SK-N-SH (cell line): Measurements from ENCODE around the gene TMPRSS9. TPM values are rescaled to one million over a fixed set of nuclear protein-coding genes. Genes with fewer than 3 reads are reported as not detected.

Experiments
- CTCF ChIA-PET: fragments of 300-600, 350-600 bp; formaldehyde crosslinking; extraction: SDS; loops from one replicate; lab custom pipeline; 2021; lab: Yijun Ruan, JAX
- POLR2A ChIA-PET: fragments of 350-600 bp; sonication (Branson Sonifier 250); formaldehyde crosslinking; extraction: SDS; loops from one replicate; lab custom pipeline; 2020; ENCODE audit warnings: antibody characterized with exemption, inconsistent platforms; lab: Yijun Ruan, JAX
- DNase-seq: peaks from one replicate; pipeline ENCODE4 v3.0.0; 2012
- H2AFZ ChIP-seq: fragments of 200-600 bp; sonication (generic); 2 replicates; pipeline ENCODE4 v1.8.1; 2016; ENCODE audit warnings: antibody characterized with exemption, mild to moderate bottlenecking, low read depth
- H3F3A ChIP-seq: fragments of 200-600 bp; sonication (generic); replicated peaks from 2 replicates; pipeline ENCODE3; 2016; ENCODE audit warnings: antibody characterized with exemption, mild to moderate bottlenecking; ENCODE audit not compliant: insufficient read depth
- H3K27ac ChIP-seq, 2 experiments: fragments of 200-500 bp in 1 of 2; fragments of 200-600 bp in 1 of 2; sonication (Bioruptor generic) in 1 of 2; sonication (generic), shearing (Covaris generic) in 1 of 2; 2 replicates each; pipeline versions ENCODE4 v1.5.1 to v1.6.1; 2014 to 2016; ENCODE audit warnings: low read depth in 2 of 2, inconsistent platforms in 1 of 2, low read length in 1 of 2, mild to moderate bottlenecking in 1 of 2, mixed read lengths in 1 of 2
- H3K27me3 ChIP-seq: fragments of 200-600 bp; sonication (generic), shearing (Covaris generic); 2 replicates; pipeline ENCODE4 v1.6.1; 2016; ENCODE audit warnings: mixed run types; ENCODE audit not compliant: insufficient read depth
- H3K36me3 ChIP-seq, 2 experiments: fragments of 200-500 bp in 1 of 2; fragments of 200-600 bp in 1 of 2; sonication (Bioruptor generic) in 1 of 2; sonication (generic) in 1 of 2; replicated peaks in 1 of 2; 2 replicates each; pipeline versions ENCODE3 to v1.5.1; 2014 to 2016; ENCODE audit warnings: low read length in 1 of 2, mild to moderate bottlenecking in 1 of 2; ENCODE audit not compliant: insufficient read depth in 2 of 2, control insufficient read depth in 1 of 2
- H3K4me1 ChIP-seq, 2 experiments: fragments of 200-500 bp in 1 of 2; fragments of 200-600 bp in 1 of 2; sonication (Bioruptor generic) in 1 of 2; sonication (generic), shearing (Covaris generic) in 1 of 2; 2 replicates each; pipeline versions ENCODE4 v1.5.1 to v1.6.1; 2014 to 2016; ENCODE audit warnings: low read depth in 1 of 2, low read length in 1 of 2, mixed run types in 1 of 2; ENCODE audit not compliant: insufficient read depth in 2 of 2, control insufficient read depth in 1 of 2
- H3K4me2 ChIP-seq: fragments of 200-600 bp; sonication (generic), shearing (Covaris generic); 2 replicates; pipeline ENCODE4 v1.6.1; 2017; ENCODE audit warnings: mixed run types
- H3K4me3 ChIP-seq, 2 experiments: fragments of 200-500 bp in 1 of 2; fragments of 200-600 bp in 1 of 2; sonication (Bioruptor generic) in 1 of 2; sonication (generic), shearing (Covaris generic) in 1 of 2; 2 replicates each; pipeline versions ENCODE4 v1.5.1 to v1.8.1; 2014 to 2016; ENCODE audit warnings: low read depth in 2 of 2, inconsistent platforms in 1 of 2, low read length in 1 of 2, mild to moderate bottlenecking in 1 of 2, mixed read lengths in 1 of 2, moderate library complexity in 1 of 2
- H3K79me2 ChIP-seq: fragments of 200-600 bp; sonication (generic); 2 replicates; pipeline ENCODE4 v1.8.1; 2017; ENCODE audit warnings: mild to moderate bottlenecking; ENCODE audit not compliant: insufficient read depth
- H3K9ac ChIP-seq: fragments of 200-600 bp; sonication (generic); 2 replicates; pipeline ENCODE4 v1.6.1; 2017; ENCODE audit warnings: mixed run types
- H3K9me2 ChIP-seq: fragments of 200-600 bp; sonication (generic); 2 replicates; pipeline ENCODE4 v1.6.1; 2017; ENCODE audit warnings: mixed run types
- H3K9me3 ChIP-seq: fragments of 200-600 bp; sonication (generic); 2 replicates; pipeline ENCODE4 v1.6.1; 2017; ENCODE audit warnings: mixed run types, mild to moderate bottlenecking, moderate library complexity
- H4K20me1 ChIP-seq: fragments of 200-600 bp; sonication (generic); 2 replicates; pipeline ENCODE4 v1.6.1; 2017; ENCODE audit warnings: mild to moderate bottlenecking, mixed run types; ENCODE audit not compliant: insufficient read depth
- CTCF ChIP-seq: fragments of 200-600 bp; sonication (generic); IDR thresholded peaks from 2 replicates; pipeline ENCODE4 v1.6.1; 2017; ENCODE audit warnings: antibody characterized with exemption, mild to moderate bottlenecking, moderate library complexity
- ELF1 ChIP-seq: IDR thresholded peaks from 2 replicates; pipeline ENCODE4 v1.4.0; 2012
- EP300 ChIP-seq, 2 experiments: IDR thresholded peaks; 2 replicates each; pipeline versions ENCODE4 v1.4.0 to v1.6.1; 2012; ENCODE audit warnings: borderline replicate concordance in 1 of 2, low read depth in 1 of 2, low read length in 1 of 2
- EZH2phosphoT487 ChIP-seq: fragments of 200-600 bp; sonication (generic); IDR thresholded peaks from 2 replicates; pipeline ENCODE4 v1.6.1; 2017; ENCODE audit warnings: low read depth, mixed run types, mild to moderate bottlenecking, antibody characterized with exemption, moderate library complexity, borderline replicate concordance
- FOSL2 ChIP-seq: IDR thresholded peaks from 2 replicates; pipeline ENCODE4 v1.4.0; 2012; ENCODE audit warnings: low read depth, mild to moderate bottlenecking, moderate library complexity, borderline replicate concordance
- GABPA ChIP-seq: IDR thresholded peaks from 2 replicates; pipeline ENCODE4 v1.4.0; 2012; ENCODE audit warnings: low read depth, mild to moderate bottlenecking
- IRF3 ChIP-seq: fragments of 150-350 bp; IDR thresholded peaks from 2 replicates; pipeline ENCODE4 v1.6.1; 2016; ENCODE audit warnings: mild to moderate bottlenecking, low read depth, low read length
- MAX ChIP-seq: IDR thresholded peaks from 2 replicates; pipeline ENCODE4 v1.4.0; 2012; ENCODE audit warnings: low read depth
- NFIC ChIP-seq: IDR thresholded peaks from 2 replicates; pipeline ENCODE4 v1.4.0; 2012; ENCODE audit warnings: borderline replicate concordance
- NRF1 ChIP-seq: IDR thresholded peaks from 2 replicates; pipeline ENCODE4 v1.6.1; 2012; ENCODE audit warnings: low read depth, mild to moderate bottlenecking, low read length
- PBX3 ChIP-seq: IDR thresholded peaks from 2 replicates; pipeline ENCODE4; 2012
- RFX5 ChIP-seq: IDR thresholded peaks from 2 replicates; pipeline ENCODE4 v1.6.1; 2012; ENCODE audit warnings: mild to moderate bottlenecking, improper control_type of control experiment, low read length
- RXRA ChIP-seq: IDR thresholded peaks from 2 replicates; pipeline ENCODE4 v1.4.0; 2012; ENCODE audit warnings: low read depth, mild to moderate bottlenecking, borderline replicate concordance
- SIN3A ChIP-seq: IDR thresholded peaks from 2 replicates; pipeline ENCODE4 v1.6.1; 2012; ENCODE audit warnings: low read depth, mild to moderate bottlenecking, low read length, moderate library complexity, borderline replicate concordance
- TAF1 ChIP-seq: IDR thresholded peaks from 2 replicates; pipeline ENCODE4 v1.6.1; 2012; ENCODE audit warnings: low read depth, mild to moderate bottlenecking, low read length, moderate library complexity, borderline replicate concordance
- TCF12 ChIP-seq: IDR thresholded peaks from 2 replicates; pipeline ENCODE4 v1.4.0; 2012
- TEAD4 ChIP-seq: IDR thresholded peaks from 2 replicates; pipeline ENCODE4 v1.4.0; 2012; ENCODE audit warnings: mild to moderate bottlenecking, borderline replicate concordance; ENCODE audit not compliant: insufficient read depth
- USF1 ChIP-seq: IDR thresholded peaks from 2 replicates; pipeline ENCODE4 v1.4.0; 2012; ENCODE audit warnings: low read depth, borderline replicate concordance
- USF2 ChIP-seq: fragments of 150-350 bp; IDR thresholded peaks from 2 replicates; pipeline ENCODE4 v1.6.1; 2017; ENCODE audit warnings: antibody characterized with exemption, low read length, low read depth, borderline replicate concordance
- YY1 ChIP-seq: IDR thresholded peaks from 2 replicates; pipeline ENCODE4 v1.4.0; 2012; ENCODE audit warnings: low read depth, mild to moderate bottlenecking
- WGBS: methylation state at CpG from one replicate; pipeline ENCODE4 v1.1.6; 2017; ENCODE audit warnings: low lambda C conversion rate; 5-methylcytosine and 5-hydroxymethylcytosine counted together
- polyA plus RNA-seq, 3 experiments: library from polyadenylated mRNA; depleted of rRNA; stranded (reverse); fragments of >200 nt; gene quantifications; 2 replicates each; pipeline ENCODE4 v1.2.3, GENCODE V29; 2012

TMPRSS9 gene
- polyA plus RNA-seq, 1 of the 3 experiments (the other 2 are of a cell fraction), result not detected

GRCh38 chr19:2382530-2383222 lies 22.6 kb downstream of the TMPRSS9 start:
- Histone ChIP-seq H3K79me2 (no peaks in the 10 kb centered on the region), H3K9ac (no peak overlapping the region), H4K20me1 (no peaks in the 10 kb centered on the region), H3K27me3 (peaks cover 6% of the 10 kb centered on the region; the same call in 1 of the 2 replicates), H3K9me2 (no peaks in the 10 kb centered on the region), H2AFZ (no peak overlapping the region), H3F3A (peaks cover 12% of the 10 kb centered on the region), H3K4me1 (no peaks in the 10 kb centered on the region; a peak in 1 of 4 replicates), H3K27ac (no peak overlapping the region), H3K9me3 (no peaks in the 10 kb centered on the region), H3K36me3 (no peaks in the 10 kb centered on the region), H3K4me2 (no peak overlapping the region), H3K4me3 (no peak overlapping the region)
- POLR2A ChIA-PET, result no interaction called here
- no peak for DNase-seq
- CTCF ChIA-PET, result no interaction called here
- WGBS, result 80% methylated on average over 13 of the region's 13 CpGs
- TF ChIP-seq IRF3, result no peak
- TF ChIP-seq RFX5, result no peak
- TF ChIP-seq RXRA, result no peak
- TF ChIP-seq USF1, result no peak
- TF ChIP-seq TEAD4, result no peak
- TF ChIP-seq PBX3, result no peak
- TF ChIP-seq TAF1, result no peak

- Histone ChIP-seq H3K27ac (0 out of 4 replicates have a peak overlapping the region, but pooled peaks of 1 of the 2 experiments have one; percentile 11), H3K9me3 (no peaks in the 10 kb centered on the region), H3K4me2 (peak overlapping the region; percentile 71), H2AFZ (peak overlapping the region; percentile 81; the same call in 1 of the 2 replicates), H3K79me2 (no peaks in the 10 kb centered on the region), H3K4me3 (peak overlapping the region; percentile 12 to 57; a peak in 3 of 4 replicates), H3K9me2 (no peaks in the 10 kb centered on the region), H3F3A (peaks cover 12% of the 10 kb centered on the region), H3K36me3 (no peaks in the 10 kb centered on the region), H3K9ac (no peak overlapping the region), H3K4me1 (no peaks in the 10 kb centered on the region; a peak in 1 of 4 replicates), H4K20me1 (no peaks in the 10 kb centered on the region), H3K27me3 (peaks cover 27% of the 10 kb centered on the region; the same call in 1 of the 2 replicates)
- ChIA-PET POLR2A (no interaction called here), CTCF (interaction anchor here (0.6 kb wide), 1 partner anchor 91 kb away, joined by 3 read pairs; no protein-coding TSS in a partner anchor)
- DNase-seq, result peak; percentile 95
- 12% methylated on average over 20 of the region's 37 CpGs for WGBS
- TF ChIP-seq SIN3A (peak; percentile 76; the same call in 1 of the 2 replicates), USF2 (no peak), NFIC (no peak), YY1 (peak; percentile 40; the same call in 1 of the 2 replicates), MAX (peak; percentile 96), EP300 (IDR thresholded peaks at IDR 0.05; ENCODE audit: borderline replicate concordance in 1 of 2, low read depth in 1 of 2, low read length in 1 of 2) (no peak), CTCF (0 out of 2 replicates have a peak, but pooled peaks have one; percentile 6), TCF12 (peak; percentile 78), NRF1 (no peak), FOSL2 (peak; percentile 83), EZH2phosphoT487 (no peak), TAF1 (no peak), ELF1 (no peak), GABPA (no peak)
Observed at GRCh38 chr19:2385053-2385721, 25.1 kb downstream of the TMPRSS9 start.
